Skeletal muscle tissue (tissue), 4 donors: Measurements from ENCODE around the gene TBL2. TPM values are rescaled to one million over a fixed set of nuclear protein-coding genes. Genes with fewer than 3 reads are reported as not detected.
"Not testable (repeated sequence)": the region's sequence is repeated elsewhere in the genome, so short reads cannot be mapped to it uniquely, and the experiment has no call there.

Experiments used
- H3K27ac ChIP-seq: one replicate; pipeline ENCODE4 v1.7.0; 2013; ENCODE audit warnings: mild to moderate bottlenecking, low read depth, low read length, inconsistent platforms
- H3K27me3 ChIP-seq, 3 donors: one replicate each; pipeline ENCODE4 v1.7.0; 2013; ENCODE audit warnings: low read length in 3 of 3; ENCODE audit not compliant: control insufficient read depth in 3 of 3, insufficient read depth in 3 of 3
- H3K36me3 ChIP-seq, 3 donors: one replicate each; pipeline ENCODE4 v1.7.0; 2013; ENCODE audit warnings: low read length in 3 of 3; ENCODE audit not compliant: control insufficient read depth in 3 of 3, insufficient read depth in 3 of 3
- H3K4me1 ChIP-seq, 3 donors: one replicate each; pipeline ENCODE4 v1.7.0; 2013; ENCODE audit warnings: low read length in 3 of 3, mild to moderate bottlenecking in 3 of 3; ENCODE audit not compliant: control insufficient read depth in 3 of 3, insufficient read depth in 3 of 3
- H3K4me3 ChIP-seq, 3 donors: one replicate each; pipeline ENCODE4 v1.7.0; 2013; ENCODE audit warnings: low read length in 3 of 3
- H3K9ac ChIP-seq, 3 donors: one replicate each; pipeline ENCODE4 v1.7.0; 2013; ENCODE audit warnings: low read length in 3 of 3, mild to moderate bottlenecking in 3 of 3, moderate library complexity in 2 of 3, low read depth in 1 of 3
- H3K9me3 ChIP-seq, 3 donors: one replicate each; pipeline ENCODE4 v1.7.0; 2013; ENCODE audit warnings: low read length in 3 of 3; ENCODE audit not compliant: control insufficient read depth in 3 of 3
- total RNA-seq: library from RNA; depleted of rRNA; stranded (reverse); fragments of >200 nt; gene quantifications from one replicate; pipeline ENCODE4 v1.2.3, GENCODE V29; 2014
- donor health status: Osteomylitis.

TBL2 gene
- total RNA-seq, 1 donor from 2014 or later = 54.8 TPM

GRCh38 chr7:73556208-73557107 is 21.9 kb downstream of the TBL2 start:
- Histone ChIP-seq H3K27ac (peak overlapping the region; percentile 97), H3K9ac (peak overlapping the region; percentile 86 to 96 (median 91)), H3K4me3 (peak overlapping the region; percentile 89 to 94 (median 90)), H3K27me3 (no peaks in the 10 kb centered on the region), H3K9me3 (no peaks in the 10 kb centered on the region), H3K4me1 (peaks cover 23 to 48% (median 35%) of the 10 kb centered on the region in 3 donors), H3K36me3 (peaks cover 6 to 18% (median 7%) of the 10 kb centered on the region in 3 donors)

GRCh38 chr7:73555411-73555982 is 22.9 kb downstream of the TBL2 start:
- Histone ChIP-seq H3K27me3 (no peaks in the 10 kb centered on the region), H3K4me1 (peaks cover 23 to 46% (median 34%) of the 10 kb centered on the region in 3 donors), H3K36me3 (peaks cover 11 to 23% (median 12%) of the 10 kb centered on the region in 3 donors), H3K27ac (peak overlapping the region; percentile 97), H3K4me3 (peak overlapping the region in 2 of 3 donors; percentile 41 to 90), H3K9ac (peak overlapping the region; percentile 27 to 91 (median 86)), H3K9me3 (no peaks in the 10 kb centered on the region)

DNA sequence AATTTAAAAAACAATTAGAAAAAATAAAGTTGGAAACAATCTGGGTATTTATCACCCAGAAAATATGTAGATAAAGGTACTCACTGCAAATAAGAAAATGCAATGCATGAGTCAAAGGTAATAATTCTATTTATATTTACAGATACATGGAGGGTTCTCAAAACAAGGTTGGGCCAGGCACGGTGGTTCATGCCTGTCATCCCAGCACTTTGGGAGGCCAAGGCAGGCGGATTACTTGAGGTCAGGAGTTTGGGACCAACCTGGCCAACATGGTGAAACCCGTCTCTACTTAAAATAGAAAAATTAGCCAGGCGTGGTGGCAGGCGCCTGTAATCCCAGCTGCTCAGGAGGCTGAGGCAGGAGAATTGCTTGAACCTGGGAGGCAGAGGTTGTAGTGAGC is 28.3 kb downstream of the TBL2 start:
- not testable (repeated sequence) for H3K27me3 ChIP-seq, H3K9ac ChIP-seq, H3K9me3 ChIP-seq, H3K27ac ChIP-seq, H3K4me3 ChIP-seq
- Histone ChIP-seq H3K4me1 (peaks cover 4 to 13% (median 12%) of the 10 kb centered on the region in 3 donors), H3K36me3 (peaks cover 15 to 33% (median 23%) of the 10 kb centered on the region in 3 donors)

- Histone ChIP-seq H3K9me3 (no peaks in the 10 kb centered on the region), H3K4me1 (peaks cover under 1 to 5% (median 3%) of the 10 kb centered on the region in 3 donors), H3K9ac (no peak overlapping the region), H3K36me3 (peaks cover 14 to 33% (median 21%) of the 10 kb centered on the region in 3 donors), H3K27me3 (no peaks in the 10 kb centered on the region), H3K27ac (no peak overlapping the region), H3K4me3 (no peak overlapping the region)
Observed at GRCh38 chr7:73549176-73549575, 29.2 kb downstream of the TBL2 start.

- Histone ChIP-seq H3K27ac (no peak overlapping the region), H3K4me3 (no peak overlapping the region), H3K9me3 (no peaks in the 10 kb centered on the region), H3K9ac (no peak overlapping the region), H3K36me3 (peaks cover 20 to 29% (median 24%) of the 10 kb centered on the region in 3 donors), H3K27me3 (no peaks in the 10 kb centered on the region), H3K4me1 (peaks cover 0 to 5% (median 0%) of the 10 kb centered on the region in 3 donors)
Observed at GRCh38 chr7:73547841-73548240, 30.5 kb downstream of the TBL2 start.

- Histone ChIP-seq H3K27ac (no peak overlapping the region), H3K9me3 (no peaks in the 10 kb centered on the region), H3K4me1 (peaks cover 0 to 5% (median 0%) of the 10 kb centered on the region in 3 donors), H3K36me3 (peaks cover 30 to 34% (median 33%) of the 10 kb centered on the region in 3 donors), H3K4me3 (no peak overlapping the region), H3K27me3 (no peaks in the 10 kb centered on the region), H3K9ac (no peak overlapping the region)
Observed at GRCh38 chr7:73544678-73545077, 33.7 kb downstream of the TBL2 start.

DNA sequence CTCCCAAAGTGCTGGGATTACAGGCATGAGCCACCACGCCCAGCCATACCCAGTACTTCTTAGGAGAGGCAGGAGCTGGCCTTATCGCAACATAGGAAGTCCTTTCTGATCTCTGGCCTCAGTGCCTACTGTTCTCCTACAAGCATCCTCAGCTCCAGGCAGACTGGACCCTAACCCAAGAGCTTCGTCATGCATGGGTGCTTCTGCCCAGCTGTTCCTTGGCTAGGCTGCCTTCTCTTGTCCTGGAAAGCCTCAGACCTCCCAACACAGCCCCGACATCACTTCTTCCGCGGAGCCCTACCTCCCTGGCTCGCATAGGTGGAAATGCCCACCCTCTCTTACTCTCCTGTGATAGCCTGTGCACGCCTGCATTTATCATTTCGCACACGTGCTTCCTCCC is 36.7 kb downstream of the TBL2 start:
- H3K9me3 ChIP-seq = no peaks in the 10 kb centered on the region
- H3K27me3 ChIP-seq = no peaks in the 10 kb centered on the region
- H3K27ac ChIP-seq = no peak overlapping the region
- H3K4me3 ChIP-seq = no peak overlapping the region
- peak overlapping the region in 1 of 3 donors; percentile 33 for H3K9ac ChIP-seq
- H3K4me1 ChIP-seq = peaks cover 0 to 2% (median 0%) of the 10 kb centered on the region in 3 donors
- peaks cover 50 to 55% (median 50%) of the 10 kb centered on the region in 3 donors for H3K36me3 ChIP-seq

DNA sequence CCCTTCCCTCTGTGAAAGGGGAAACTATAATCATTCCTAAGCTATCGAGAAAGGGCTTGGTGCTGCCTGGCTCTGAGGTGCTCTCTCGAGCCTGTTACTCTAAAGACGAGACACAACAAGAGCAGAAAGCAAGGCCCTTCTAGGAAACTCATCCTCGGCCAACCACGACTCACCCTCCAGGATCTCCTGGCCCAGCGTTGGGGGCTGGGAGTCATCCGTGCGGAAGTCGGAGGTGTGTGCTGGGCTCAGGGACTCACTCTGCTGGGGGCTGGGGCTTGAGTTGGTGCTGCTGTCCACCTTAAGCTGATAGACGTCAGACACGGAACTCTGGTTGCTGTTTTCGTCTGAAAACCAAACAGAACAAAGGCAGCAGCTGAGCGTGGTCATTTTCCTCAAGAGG is 38.7 kb downstream of the TBL2 start:
- H3K36me3 ChIP-seq = peaks cover 59 to 65% (median 65%) of the 10 kb centered on the region in 3 donors
- H3K4me3 ChIP-seq = no peak overlapping the region
- no peak overlapping the region for H3K9ac ChIP-seq
- no peaks in the 10 kb centered on the region for H3K9me3 ChIP-seq
- no peaks in the 10 kb centered on the region for H3K4me1 ChIP-seq
- no peaks in the 10 kb centered on the region for H3K27me3 ChIP-seq
- no peak overlapping the region for H3K27ac ChIP-seq

DNA sequence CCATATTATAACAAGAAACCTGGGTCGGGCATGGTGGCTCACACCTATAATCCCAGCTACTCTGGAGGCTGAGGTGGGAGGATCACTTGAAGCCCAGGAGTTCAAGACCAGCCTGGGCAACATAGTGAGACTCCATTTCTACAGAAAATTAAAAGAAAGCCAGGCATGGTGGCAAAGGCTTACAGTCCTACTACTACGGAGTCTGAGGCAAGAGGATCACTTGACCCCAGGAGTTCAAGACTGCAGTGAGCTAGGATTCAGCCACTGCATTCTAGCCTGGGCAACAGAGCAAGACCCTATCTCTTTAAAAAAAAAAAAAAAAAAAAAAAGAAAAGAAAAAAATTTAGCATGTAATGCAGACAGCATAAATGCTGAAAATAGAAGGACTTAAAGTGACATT is 39.9 kb downstream of the TBL2 start:
- not testable (repeated sequence) for H3K27me3 ChIP-seq, H3K4me1 ChIP-seq, H3K27ac ChIP-seq, H3K4me3 ChIP-seq, H3K9me3 ChIP-seq, H3K9ac ChIP-seq
- H3K36me3 ChIP-seq = peaks cover 56 to 65% (median 62%) of the 10 kb centered on the region in 3 donors

GRCh38 chr7:73537051-73537450 is 41.3 kb downstream of the TBL2 start:
- Histone ChIP-seq H3K27ac (no peak overlapping the region), H3K27me3 (no peaks in the 10 kb centered on the region), H3K4me3 (no peak overlapping the region), H3K36me3 (peaks cover 45 to 56% (median 52%) of the 10 kb centered on the region in 3 donors), H3K9me3 (no peaks in the 10 kb centered on the region), H3K9ac (no peak overlapping the region), H3K4me1 (no peaks in the 10 kb centered on the region)
